Subcutaneous adipose tissue (tissue), 4 donors: ENCODE data around the gene GRAMD4. TPM values are rescaled to one million over a fixed set of nuclear protein-coding genes. Genes with fewer than 3 reads are reported as not detected.

Source experiments
- total RNA-seq, 4 donors: library from RNA; depleted of rRNA; stranded (reverse); fragments of >200 nt; gene quantifications; one replicate each; pipeline ENCODE4 v1.1.0, GENCODE V29; 2016
- TF ChIP-seq, protein P1 (sequence below): fragments of 450-650 bp; IDR thresholded peaks from one replicate; pipeline ENCODE4 v1.5.1; 2016; ENCODE audit warnings: low read depth, mild to moderate bottlenecking, control low read depth, antibody characterized with exemption, moderate library complexity

Gene GRAMD4
- total RNA-seq, 4 donors from 2014 or later = 9.9 to 39.4 (median 23.0) TPM

DNA sequence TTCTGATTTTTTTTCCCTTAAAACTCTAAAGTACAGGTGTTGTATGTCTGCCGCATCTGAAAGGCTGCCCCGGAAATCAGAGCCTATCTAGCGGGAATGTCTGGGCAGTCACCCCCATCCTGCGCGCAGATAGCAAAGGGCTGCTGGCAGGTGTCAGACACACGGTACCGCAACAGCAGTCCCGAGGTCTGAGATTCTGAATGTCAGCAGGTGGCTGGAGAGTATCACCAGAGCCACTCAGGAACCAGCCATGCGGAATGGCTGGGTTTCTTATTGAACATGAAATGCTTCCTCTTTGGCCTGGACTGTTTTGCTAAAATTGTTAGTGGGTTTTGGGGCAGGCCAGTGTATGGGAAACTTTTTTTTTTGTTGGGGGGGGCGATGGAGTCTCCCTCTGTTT, 64.5 kb downstream of the GRAMD4 start:
- TF ChIP-seq, protein P1, sequence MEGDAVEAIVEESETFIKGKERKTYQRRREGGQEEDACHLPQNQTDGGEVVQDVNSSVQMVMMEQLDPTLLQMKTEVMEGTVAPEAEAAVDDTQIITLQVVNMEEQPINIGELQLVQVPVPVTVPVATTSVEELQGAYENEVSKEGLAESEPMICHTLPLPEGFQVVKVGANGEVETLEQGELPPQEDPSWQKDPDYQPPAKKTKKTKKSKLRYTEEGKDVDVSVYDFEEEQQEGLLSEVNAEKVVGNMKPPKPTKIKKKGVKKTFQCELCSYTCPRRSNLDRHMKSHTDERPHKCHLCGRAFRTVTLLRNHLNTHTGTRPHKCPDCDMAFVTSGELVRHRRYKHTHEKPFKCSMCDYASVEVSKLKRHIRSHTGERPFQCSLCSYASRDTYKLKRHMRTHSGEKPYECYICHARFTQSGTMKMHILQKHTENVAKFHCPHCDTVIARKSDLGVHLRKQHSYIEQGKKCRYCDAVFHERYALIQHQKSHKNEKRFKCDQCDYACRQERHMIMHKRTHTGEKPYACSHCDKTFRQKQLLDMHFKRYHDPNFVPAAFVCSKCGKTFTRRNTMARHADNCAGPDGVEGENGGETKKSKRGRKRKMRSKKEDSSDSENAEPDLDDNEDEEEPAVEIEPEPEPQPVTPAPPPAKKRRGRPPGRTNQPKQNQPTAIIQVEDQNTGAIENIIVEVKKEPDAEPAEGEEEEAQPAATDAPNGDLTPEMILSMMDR = no peak

DNA sequence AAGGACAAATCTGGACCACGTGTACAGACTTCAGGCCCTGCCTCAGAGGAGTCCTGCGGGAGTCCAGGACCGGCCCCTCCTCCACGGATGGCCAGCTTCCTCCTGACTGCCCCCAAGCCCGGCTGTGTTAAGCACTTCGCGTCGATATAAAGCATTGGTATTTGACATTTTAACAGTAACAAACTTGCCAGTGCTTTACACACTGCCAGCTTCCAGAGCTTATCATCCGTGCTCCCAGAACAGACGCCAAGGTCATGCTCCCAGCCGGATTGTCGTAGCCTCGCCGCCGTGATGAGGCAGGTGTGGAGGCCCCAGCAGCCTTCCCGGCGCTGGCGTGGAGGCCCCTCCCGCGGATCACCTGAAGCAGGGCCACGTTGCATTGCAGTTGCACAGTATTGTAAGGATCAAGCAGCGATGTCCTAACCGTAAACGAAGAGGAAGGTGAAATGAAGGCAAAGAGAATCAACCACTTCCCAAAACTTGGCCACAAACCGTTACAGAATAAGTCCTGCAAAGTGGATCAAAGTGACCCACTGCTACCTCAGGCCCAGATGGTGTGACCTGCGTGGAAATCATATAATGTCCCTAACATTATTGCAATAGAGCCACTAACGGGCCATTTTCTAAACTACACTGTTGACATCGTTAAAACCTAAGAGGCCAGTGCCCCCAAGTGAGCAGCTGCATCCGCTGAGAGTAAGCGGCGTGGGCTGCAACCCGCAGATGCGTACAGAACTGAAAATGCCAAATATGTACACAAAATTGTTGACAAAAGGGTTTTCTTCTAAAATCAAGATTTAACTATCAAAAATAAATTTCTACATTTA, 66.2 kb downstream of the GRAMD4 start:
- TF ChIP-seq, protein P1 = no peak

DNA sequence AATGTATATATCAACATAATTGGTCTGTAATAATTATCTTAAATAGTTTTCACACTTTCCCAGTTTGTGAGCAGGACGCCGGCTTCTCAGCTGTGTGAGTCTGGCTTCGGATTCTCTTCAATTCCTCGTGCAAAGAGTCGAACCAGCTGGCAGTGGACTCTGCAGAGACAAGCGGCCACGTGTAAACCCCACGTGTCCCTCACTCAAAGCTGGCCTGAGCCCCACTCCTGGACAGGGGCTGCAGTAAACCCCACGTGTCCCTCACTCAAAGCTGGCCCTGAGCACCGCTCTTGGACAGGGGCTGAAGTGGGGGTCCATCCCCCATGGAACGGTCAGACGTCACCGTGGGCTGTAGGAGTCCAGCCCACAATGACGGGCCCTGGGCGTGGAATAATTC, 66.9 kb downstream of the GRAMD4 start:
- TF ChIP-seq, protein P1 = no peak

DNA sequence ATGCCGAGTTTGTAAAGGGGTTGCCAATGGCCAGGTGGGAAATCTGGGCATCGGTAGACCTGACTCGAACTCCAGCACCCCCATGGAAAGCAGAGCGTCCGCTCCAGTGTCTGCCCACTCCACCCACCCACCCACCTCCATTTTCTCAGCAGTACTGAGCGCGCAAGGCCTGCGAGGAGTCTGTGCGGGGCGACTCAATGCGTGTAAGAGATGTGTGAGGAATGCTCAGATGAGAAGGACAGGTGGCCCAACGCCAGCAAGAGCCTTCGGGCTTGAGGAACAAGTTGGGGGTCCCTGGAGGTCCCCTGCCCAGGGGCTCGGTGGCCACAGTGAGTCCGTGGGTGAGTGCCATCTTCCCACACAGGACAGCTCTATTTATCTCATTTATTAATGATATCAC, 67.3 kb downstream of the GRAMD4 start:
- TF ChIP-seq, protein P1 = no peak

DNA sequence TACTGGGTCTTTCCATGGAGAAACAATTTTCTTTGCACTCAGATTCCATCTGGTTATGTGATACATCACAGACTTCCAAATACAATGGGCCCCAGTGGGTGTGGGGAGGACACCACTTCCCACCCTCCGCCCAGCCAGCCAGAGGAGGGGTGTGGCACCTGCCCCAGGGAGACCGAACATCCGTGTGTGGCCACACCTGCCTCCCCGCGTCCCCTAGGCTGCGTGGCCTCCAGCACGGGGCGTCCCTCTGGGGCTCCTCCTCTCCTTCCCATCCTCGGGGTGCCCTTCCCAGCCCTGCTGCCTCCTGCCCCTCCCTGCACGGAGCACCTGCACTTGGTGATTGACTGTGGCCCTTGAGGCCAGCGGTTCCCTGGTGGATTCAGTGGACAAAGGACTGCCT, 68.8 kb downstream of the GRAMD4 start:
- TF ChIP-seq, protein P1 = no peak

DNA sequence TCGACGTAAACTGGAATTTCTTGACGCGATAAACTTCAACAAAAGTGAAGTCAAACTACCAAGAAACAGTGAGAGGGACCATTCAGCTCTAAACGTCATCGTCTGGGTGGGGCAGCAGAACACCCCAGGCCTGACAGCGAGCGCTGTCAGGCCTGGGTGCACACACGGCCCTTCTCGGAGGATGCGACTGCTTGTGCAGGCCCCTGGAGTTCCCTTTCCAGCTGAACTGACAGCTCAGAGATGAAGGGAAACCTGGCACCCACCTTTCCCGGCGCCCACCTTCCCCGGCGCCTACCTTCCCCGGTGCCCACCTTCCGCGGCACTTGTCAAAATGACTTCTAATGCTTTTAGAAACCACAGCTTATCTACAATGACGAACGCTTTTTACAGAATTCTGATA, 70.0 kb downstream of the GRAMD4 start:
- TF ChIP-seq, protein P1 = no peak

DNA sequence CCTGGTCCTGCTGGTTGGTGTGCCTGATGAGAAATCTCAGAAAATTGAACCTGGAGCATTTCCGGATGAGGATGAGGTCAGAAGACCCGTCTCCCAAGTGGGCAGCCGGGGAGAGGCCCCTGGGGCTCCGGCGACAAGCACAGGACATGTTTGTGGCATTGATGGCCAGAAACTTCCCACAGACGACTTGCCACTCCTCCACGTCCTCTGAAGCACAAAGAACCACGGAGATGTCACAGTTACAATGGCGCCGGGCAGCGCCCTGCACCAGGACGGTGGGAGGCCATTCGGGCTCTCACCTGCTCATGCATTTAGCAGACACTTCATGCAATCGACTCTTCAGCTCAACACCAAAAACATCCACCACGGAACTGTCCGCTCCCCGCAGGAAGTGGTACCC, 71.4 kb downstream of the GRAMD4 start:
- TF ChIP-seq, protein P1 = no peak
